Stomach (tissue), 9 donors: ENCODE results near the gene DCTN2. TPM values are rescaled to one million over a fixed set of nuclear protein-coding genes. Genes with fewer than 3 reads are reported as not detected.

Experiments
- DNase-seq, 2 donors: peaks; one replicate each; pipeline versions ENCODE4 v3.0.0 to v3.0.0-alpha.2; 2013 to 2019
- H3K27ac ChIP-seq, 5 donors: fragments of 200-600 bp in 4 of 5; sonication (generic) in 4 of 5; one replicate each; pipeline ENCODE4 v1.5.1; 2013 to 2019; ENCODE audit warnings: mild to moderate bottlenecking in 1 of 5, moderate library complexity in 1 of 5
- H3K27me3 ChIP-seq, 3 donors: fragments of 200-600 bp; sonication (generic); one replicate each; pipeline ENCODE4 v1.5.1; 2017 to 2019; ENCODE audit warnings: mixed run types in 1 of 3
- H3K36me3 ChIP-seq, 4 donors: fragments of 200-600 bp; sonication (generic); 1 replicate in 3 of 4; 2 replicates in 1 of 4; pipeline ENCODE4 v1.5.1; 2016 to 2019
- H3K4me1 ChIP-seq, 4 donors: fragments of 200-600 bp; sonication (generic); one replicate each; pipeline ENCODE4 v1.5.1; 2016 to 2019
- H3K4me3 ChIP-seq, 4 donors: fragments of 200-600 bp; sonication (generic) in 3 of 4; one replicate each; pipeline ENCODE4 v1.5.1; 2016 to 2019; ENCODE audit warnings: mild to moderate bottlenecking in 1 of 4
- H3K9me3 ChIP-seq, 4 donors: fragments of 200-600 bp; sonication (generic); one replicate each; pipeline ENCODE4 v1.5.1; 2016 to 2019
- CTCF ChIP-seq, 7 experiments: fragments of 450-650 bp in 4 of 7; fragments of 200-600 bp in 3 of 7; sonication (generic) in 3 of 7; IDR thresholded peaks; one replicate each; pipeline ENCODE4 v1.5.1; 2016 to 2019; ENCODE audit warnings: antibody characterized with exemption in 7 of 7, control low read depth in 2 of 7, mild to moderate bottlenecking in 1 of 7
- EP300 ChIP-seq: sonication (generic); formaldehyde crosslinking; IDR thresholded peaks from one replicate; pipeline ENCODE4 v1.6.1; 2017; ENCODE audit warnings: antibody characterized with exemption
- POLR2A ChIP-seq, 4 donors: fragments of 450-650 bp; IDR thresholded peaks; one replicate each; pipeline ENCODE4 v1.6.1; 2016; ENCODE audit warnings: antibody characterized with exemption in 4 of 4, control low read depth in 2 of 4, mild to moderate bottlenecking in 1 of 4, moderate library complexity in 1 of 4
- POLR2AphosphoS5 ChIP-seq, 3 donors: sonication (generic); formaldehyde crosslinking; IDR thresholded peaks; one replicate each; pipeline ENCODE4 v1.6.1; 2016; ENCODE audit warnings: antibody characterized with exemption in 3 of 3
- WGBS, 5 donors: extraction: QIAGEN DNeasy Blood & Tissue Kit in 3 of 5; methylation state at CpG; one replicate each; pipeline versions ENCODE4 v1.1.5 to v1.1.7; 2013 to 2018; 5-methylcytosine and 5-hydroxymethylcytosine counted together
- intact Hi-C: fragments of 100-400 bp; cut with DNase I; formaldehyde crosslinking; loops from one replicate; pipeline ENCODE4 v1.15.1; 2023; ENCODE audit warnings: low total_unique reads
- polyA plus RNA-seq, 3 donors: library from polyadenylated mRNA; stranded (reverse); fragments of 200-250 nt; gene quantifications; one replicate each; pipeline ENCODE4 v1.2.3, GENCODE V29; 2013
- total RNA-seq, 5 donors: library from RNA; depleted of rRNA; stranded (reverse); fragments of >200 nt; gene quantifications; one replicate each; pipeline versions ENCODE4 v1.1.0 to v1.2.3, GENCODE V29; 2014 to 2016
- donor health status: healthy with polysubstance abuse.
- donor health status: Bipolar disorder and iron deficiency.
- donor health status: healthy.

DCTN2 gene
- total and polyA plus RNA-seq, 8 donors: 28.6 to 177 (median 106) TPM

- intact Hi-C loops: no loop called here
- no peak for TF ChIP-seq CTCF (IDR thresholded peaks at IDR 0.05)
- no peak for TF ChIP-seq POLR2A (IDR thresholded peaks at IDR 0.05)
- TF ChIP-seq POLR2AphosphoS5 (IDR thresholded peaks at IDR 0.05): no peak
- no peak for TF ChIP-seq EP300
Measured at GRCh38 chr12:57527184-57527583, 19.8 kb downstream of the DCTN2 start.

GRCh38 chr12:57526477-57527126, 20.4 kb downstream of the DCTN2 start:
- intact Hi-C loops: no loop called here
- Histone ChIP-seq H3K4me3 (no peak overlapping the region), H3K9me3 (no peaks in the 10 kb centered on the region), H3K27me3 (no peaks in the 10 kb centered on the region), H3K4me1 (peaks cover 29 to 55% (median 40%) of the 10 kb centered on the region in 4 donors), H3K36me3 (peaks cover 65 to 74% (median 72%) of the 10 kb centered on the region in 4 donors), H3K27ac (peak overlapping the region in 3 of 5 donors; percentile 26 to 99 (median 29))
- DNase-seq: no peak
- TF ChIP-seq CTCF (IDR thresholded peaks at IDR 0.05) (no peak), EP300 (no peak), POLR2AphosphoS5 (IDR thresholded peaks at IDR 0.05) (no peak), POLR2A (IDR thresholded peaks at IDR 0.05) (no peak)
- WGBS, 5 donors: 76 to 95% (median 83%) methylated on average over 4 of the region's 4 CpGs

More at GRCh38 chr12:57527184-57527583, 19.8 kb downstream of the DCTN2 start:
- Histone ChIP-seq H3K27ac (peak overlapping the region in 1 of 5 donors; percentile 26), H3K4me1 (peaks cover 23 to 50% (median 36%) of the 10 kb centered on the region in 4 donors), H3K36me3 (peaks cover 71 to 80% (median 78%) of the 10 kb centered on the region in 4 donors), H3K27me3 (no peaks in the 10 kb centered on the region), H3K4me3 (no peak overlapping the region), H3K9me3 (no peaks in the 10 kb centered on the region)
- 69 to 81% (median 77%) methylated on average over 5 of the region's 5 CpGs for WGBS, 5 donors
- no peak for DNase-seq

- peak overlapping the region in 1 of 4 donors; percentile 58 for H3K4me3 ChIP-seq
- no peaks in the 10 kb centered on the region for H3K9me3 ChIP-seq
- no peak for DNase-seq
- H3K4me1 ChIP-seq: peaks cover 37 to 63% (median 48%) of the 10 kb centered on the region in 4 donors
- intact Hi-C loops: no loop called here
- peaks cover 60 to 66% (median 64%) of the 10 kb centered on the region in 4 donors for H3K36me3 ChIP-seq
- peak overlapping the region in 3 of 5 donors; percentile 26 to 99 (median 29) for H3K27ac ChIP-seq
- TF ChIP-seq POLR2A (IDR thresholded peaks at IDR 0.05) (no peak), POLR2AphosphoS5 (IDR thresholded peaks at IDR 0.05) (no peak), CTCF (IDR thresholded peaks at IDR 0.05) (no peak), EP300 (no peak)
- 81 to 85% (median 83%) methylated on average over 16 of the region's 16 CpGs for WGBS, 5 donors
- no peaks in the 10 kb centered on the region for H3K27me3 ChIP-seq
Measured at GRCh38 chr12:57525615-57526383, 21.2 kb downstream of the DCTN2 start.

GRCh38 chr12:57524814-57525614, 22.0 kb downstream of the DCTN2 start:
- intact Hi-C loops: no loop called here
- peaks cover 55 to 59% (median 58%) of the 10 kb centered on the region in 4 donors for H3K36me3 ChIP-seq

More at GRCh38 chr12:57524814-57525614, 22.0 kb downstream of the DCTN2 start:
- Histone ChIP-seq H3K27me3 (no peaks in the 10 kb centered on the region), H3K4me1 (peaks cover 37 to 63% (median 49%) of the 10 kb centered on the region in 4 donors), H3K9me3 (no peaks in the 10 kb centered on the region), H3K27ac (peak overlapping the region in 3 of 5 donors; percentile 99), H3K4me3 (peak overlapping the region in 2 of 4 donors; percentile 58 to 85)
- TF ChIP-seq POLR2AphosphoS5 (IDR thresholded peaks at IDR 0.05) (no peak), POLR2A (IDR thresholded peaks at IDR 0.05) (no peak), CTCF (IDR thresholded peaks at IDR 0.05) (no peak), EP300 (no peak)
- WGBS, 5 donors: 53 to 62% (median 59%) methylated on average over 11 of the region's 11 CpGs
- no peak for DNase-seq
